SK-N-SH (cell line): Measurements from ENCODE around the gene EPHB2. TPM values are rescaled to one million over a fixed set of nuclear protein-coding genes. Genes with fewer than 3 reads are reported as not detected.

Experiments
- CTCF ChIA-PET: fragments of 300-600, 350-600 bp; formaldehyde crosslinking; extraction: SDS; loops from one replicate; lab custom pipeline; 2021; lab: Yijun Ruan, JAX
- POLR2A ChIA-PET: fragments of 350-600 bp; sonication (Branson Sonifier 250); formaldehyde crosslinking; extraction: SDS; loops from one replicate; lab custom pipeline; 2020; ENCODE audit warnings: antibody characterized with exemption, inconsistent platforms; lab: Yijun Ruan, JAX
- DNase-seq: peaks from one replicate; pipeline ENCODE4 v3.0.0; 2012
- H2AFZ ChIP-seq: fragments of 200-600 bp; sonication (generic); 2 replicates; pipeline ENCODE4 v1.8.1; 2016; ENCODE audit warnings: antibody characterized with exemption, mild to moderate bottlenecking, low read depth
- H3F3A ChIP-seq: fragments of 200-600 bp; sonication (generic); replicated peaks from 2 replicates; pipeline ENCODE3; 2016; ENCODE audit warnings: antibody characterized with exemption, mild to moderate bottlenecking; ENCODE audit not compliant: insufficient read depth
- H3K27ac ChIP-seq, 2 experiments: fragments of 200-500 bp in 1 of 2; fragments of 200-600 bp in 1 of 2; sonication (Bioruptor generic) in 1 of 2; sonication (generic), shearing (Covaris generic) in 1 of 2; 2 replicates each; pipeline versions ENCODE4 v1.5.1 to v1.6.1; 2014 to 2016; ENCODE audit warnings: low read depth in 2 of 2, inconsistent platforms in 1 of 2, low read length in 1 of 2, mild to moderate bottlenecking in 1 of 2, mixed read lengths in 1 of 2
- H3K27me3 ChIP-seq: fragments of 200-600 bp; sonication (generic), shearing (Covaris generic); 2 replicates; pipeline ENCODE4 v1.6.1; 2016; ENCODE audit warnings: mixed run types; ENCODE audit not compliant: insufficient read depth
- H3K36me3 ChIP-seq, 2 experiments: fragments of 200-500 bp in 1 of 2; fragments of 200-600 bp in 1 of 2; sonication (Bioruptor generic) in 1 of 2; sonication (generic) in 1 of 2; replicated peaks in 1 of 2; 2 replicates each; pipeline versions ENCODE3 to v1.5.1; 2014 to 2016; ENCODE audit warnings: low read length in 1 of 2, mild to moderate bottlenecking in 1 of 2; ENCODE audit not compliant: insufficient read depth in 2 of 2, control insufficient read depth in 1 of 2
- H3K4me1 ChIP-seq, 2 experiments: fragments of 200-500 bp in 1 of 2; fragments of 200-600 bp in 1 of 2; sonication (Bioruptor generic) in 1 of 2; sonication (generic), shearing (Covaris generic) in 1 of 2; 2 replicates each; pipeline versions ENCODE4 v1.5.1 to v1.6.1; 2014 to 2016; ENCODE audit warnings: low read depth in 1 of 2, low read length in 1 of 2, mixed run types in 1 of 2; ENCODE audit not compliant: insufficient read depth in 2 of 2, control insufficient read depth in 1 of 2
- H3K4me2 ChIP-seq: fragments of 200-600 bp; sonication (generic), shearing (Covaris generic); 2 replicates; pipeline ENCODE4 v1.6.1; 2017; ENCODE audit warnings: mixed run types
- H3K4me3 ChIP-seq, 2 experiments: fragments of 200-500 bp in 1 of 2; fragments of 200-600 bp in 1 of 2; sonication (Bioruptor generic) in 1 of 2; sonication (generic), shearing (Covaris generic) in 1 of 2; 2 replicates each; pipeline versions ENCODE4 v1.5.1 to v1.8.1; 2014 to 2016; ENCODE audit warnings: low read depth in 2 of 2, inconsistent platforms in 1 of 2, low read length in 1 of 2, mild to moderate bottlenecking in 1 of 2, mixed read lengths in 1 of 2, moderate library complexity in 1 of 2
- H3K79me2 ChIP-seq: fragments of 200-600 bp; sonication (generic); 2 replicates; pipeline ENCODE4 v1.8.1; 2017; ENCODE audit warnings: mild to moderate bottlenecking; ENCODE audit not compliant: insufficient read depth
- H3K9ac ChIP-seq: fragments of 200-600 bp; sonication (generic); 2 replicates; pipeline ENCODE4 v1.6.1; 2017; ENCODE audit warnings: mixed run types
- H3K9me2 ChIP-seq: fragments of 200-600 bp; sonication (generic); 2 replicates; pipeline ENCODE4 v1.6.1; 2017; ENCODE audit warnings: mixed run types
- H3K9me3 ChIP-seq: fragments of 200-600 bp; sonication (generic); 2 replicates; pipeline ENCODE4 v1.6.1; 2017; ENCODE audit warnings: mixed run types, mild to moderate bottlenecking, moderate library complexity
- H4K20me1 ChIP-seq: fragments of 200-600 bp; sonication (generic); 2 replicates; pipeline ENCODE4 v1.6.1; 2017; ENCODE audit warnings: mild to moderate bottlenecking, mixed run types; ENCODE audit not compliant: insufficient read depth
- CHD2 ChIP-seq: fragments of 150-350 bp; IDR thresholded peaks from 2 replicates; pipeline ENCODE4 v1.6.1; 2018; ENCODE audit warnings: low read length; ENCODE audit not compliant: partially characterized antibody
- ELF1 ChIP-seq: IDR thresholded peaks from 2 replicates; pipeline ENCODE4 v1.4.0; 2012
- EP300 ChIP-seq, 2 experiments: IDR thresholded peaks; 2 replicates each; pipeline versions ENCODE4 v1.4.0 to v1.6.1; 2012; ENCODE audit warnings: borderline replicate concordance in 1 of 2, low read depth in 1 of 2, low read length in 1 of 2
- EZH2phosphoT487 ChIP-seq: fragments of 200-600 bp; sonication (generic); IDR thresholded peaks from 2 replicates; pipeline ENCODE4 v1.6.1; 2017; ENCODE audit warnings: low read depth, mixed run types, mild to moderate bottlenecking, antibody characterized with exemption, moderate library complexity, borderline replicate concordance
- JUND ChIP-seq: IDR thresholded peaks from 2 replicates; pipeline ENCODE4 v1.4.0; 2012
- NRF1 ChIP-seq: IDR thresholded peaks from 2 replicates; pipeline ENCODE4 v1.6.1; 2012; ENCODE audit warnings: low read depth, mild to moderate bottlenecking, low read length
- RAD21 ChIP-seq: IDR thresholded peaks from 2 replicates; pipeline ENCODE4 v1.6.1; 2012; ENCODE audit warnings: mild to moderate bottlenecking, low read length
- RXRA ChIP-seq: IDR thresholded peaks from 2 replicates; pipeline ENCODE4 v1.4.0; 2012; ENCODE audit warnings: low read depth, mild to moderate bottlenecking, borderline replicate concordance
- SIN3A ChIP-seq: IDR thresholded peaks from 2 replicates; pipeline ENCODE4 v1.6.1; 2012; ENCODE audit warnings: low read depth, mild to moderate bottlenecking, low read length, moderate library complexity, borderline replicate concordance
- SMC3 ChIP-seq: IDR thresholded peaks from 2 replicates; pipeline ENCODE4 v1.6.1; 2012; ENCODE audit warnings: low read depth, low read length, improper control_type of control experiment
- TAF1 ChIP-seq: IDR thresholded peaks from 2 replicates; pipeline ENCODE4 v1.6.1; 2012; ENCODE audit warnings: low read depth, mild to moderate bottlenecking, low read length, moderate library complexity, borderline replicate concordance
- YY1 ChIP-seq: IDR thresholded peaks from 2 replicates; pipeline ENCODE4 v1.4.0; 2012; ENCODE audit warnings: low read depth, mild to moderate bottlenecking
- WGBS: methylation state at CpG from one replicate; pipeline ENCODE4 v1.1.6; 2017; ENCODE audit warnings: low lambda C conversion rate; 5-methylcytosine and 5-hydroxymethylcytosine counted together
- polyA plus RNA-seq, 3 experiments: library from polyadenylated mRNA; depleted of rRNA; stranded (reverse); fragments of >200 nt; gene quantifications; 2 replicates each; pipeline ENCODE4 v1.2.3, GENCODE V29; 2012
- TF ChIP-seq, protein P1 (sequence below): IDR thresholded peaks from 2 replicates; pipeline ENCODE4 v1.4.0; 2012; ENCODE audit warnings: low read depth, borderline replicate concordance
- TF ChIP-seq, protein P2 (sequence below): fragments of 150-350 bp; IDR thresholded peaks from 2 replicates; pipeline ENCODE4 v1.6.1; 2016; ENCODE audit warnings: mild to moderate bottlenecking, low read depth, low read length
- TF ChIP-seq, protein P3 (sequence below): fragments of 200-600 bp; sonication (generic); IDR thresholded peaks from 2 replicates; pipeline ENCODE4 v1.6.1; 2017; ENCODE audit warnings: antibody characterized with exemption, mild to moderate bottlenecking, moderate library complexity

EPHB2 gene
- polyA plus RNA-seq, 1 of the 3 experiments (the other 2 are of a cell fraction), result 25.2 TPM

DNA sequence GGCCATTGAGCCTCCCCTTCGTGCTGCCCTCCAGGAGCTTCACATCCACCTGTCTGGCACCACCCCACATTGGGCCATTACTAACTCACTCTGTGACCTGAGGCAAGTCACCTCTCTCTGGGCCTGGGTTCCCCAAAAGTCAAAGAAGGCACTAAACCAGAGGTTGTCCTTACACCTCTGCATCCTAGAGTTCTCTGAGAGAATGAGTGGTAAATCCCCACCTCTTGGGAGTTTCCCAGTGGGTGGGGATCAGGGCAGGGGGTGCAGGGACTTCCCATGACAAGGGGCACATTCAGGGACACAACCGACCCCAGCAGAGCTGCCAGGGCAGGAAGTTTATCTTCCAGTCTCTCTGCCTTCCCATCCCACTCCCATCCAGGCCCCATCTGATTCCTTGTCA, 99.7 kb downstream of the EPHB2 start:
- no CpG with 5 or more reads among the region's 2 CpGs for WGBS
- H3K27me3 ChIP-seq, result no peaks in the 10 kb centered on the region
- ChIA-PET POLR2A (no interaction called here), CTCF (interaction anchor here (0.7 kb wide), 1 partner anchor 81 kb away, joined by 4 read pairs; no protein-coding TSS in a partner anchor)
- TF ChIP-seq ELF1 (no peak), NRF1 (no peak), EZH2phosphoT487 (no peak), SMC3 (no peak), RXRA (no peak), TAF1 (no peak), EP300 (IDR thresholded peaks at IDR 0.05; ENCODE audit: borderline replicate concordance in 1 of 2, low read depth in 1 of 2, low read length in 1 of 2) (no peak), CHD2 (no peak), SIN3A (no peak), RAD21 (no peak), YY1 (no peak), JUND (no peak)
- TF ChIP-seq, protein P1, sequence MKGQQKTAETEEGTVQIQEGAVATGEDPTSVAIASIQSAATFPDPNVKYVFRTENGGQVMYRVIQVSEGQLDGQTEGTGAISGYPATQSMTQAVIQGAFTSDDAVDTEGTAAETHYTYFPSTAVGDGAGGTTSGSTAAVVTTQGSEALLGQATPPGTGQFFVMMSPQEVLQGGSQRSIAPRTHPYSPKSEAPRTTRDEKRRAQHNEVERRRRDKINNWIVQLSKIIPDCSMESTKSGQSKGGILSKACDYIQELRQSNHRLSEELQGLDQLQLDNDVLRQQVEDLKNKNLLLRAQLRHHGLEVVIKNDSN, result no peak
- TF ChIP-seq, protein P2, sequence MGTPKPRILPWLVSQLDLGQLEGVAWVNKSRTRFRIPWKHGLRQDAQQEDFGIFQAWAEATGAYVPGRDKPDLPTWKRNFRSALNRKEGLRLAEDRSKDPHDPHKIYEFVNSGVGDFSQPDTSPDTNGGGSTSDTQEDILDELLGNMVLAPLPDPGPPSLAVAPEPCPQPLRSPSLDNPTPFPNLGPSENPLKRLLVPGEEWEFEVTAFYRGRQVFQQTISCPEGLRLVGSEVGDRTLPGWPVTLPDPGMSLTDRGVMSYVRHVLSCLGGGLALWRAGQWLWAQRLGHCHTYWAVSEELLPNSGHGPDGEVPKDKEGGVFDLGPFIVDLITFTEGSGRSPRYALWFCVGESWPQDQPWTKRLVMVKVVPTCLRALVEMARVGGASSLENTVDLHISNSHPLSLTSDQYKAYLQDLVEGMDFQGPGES, result no peak
- TF ChIP-seq, protein P3, sequence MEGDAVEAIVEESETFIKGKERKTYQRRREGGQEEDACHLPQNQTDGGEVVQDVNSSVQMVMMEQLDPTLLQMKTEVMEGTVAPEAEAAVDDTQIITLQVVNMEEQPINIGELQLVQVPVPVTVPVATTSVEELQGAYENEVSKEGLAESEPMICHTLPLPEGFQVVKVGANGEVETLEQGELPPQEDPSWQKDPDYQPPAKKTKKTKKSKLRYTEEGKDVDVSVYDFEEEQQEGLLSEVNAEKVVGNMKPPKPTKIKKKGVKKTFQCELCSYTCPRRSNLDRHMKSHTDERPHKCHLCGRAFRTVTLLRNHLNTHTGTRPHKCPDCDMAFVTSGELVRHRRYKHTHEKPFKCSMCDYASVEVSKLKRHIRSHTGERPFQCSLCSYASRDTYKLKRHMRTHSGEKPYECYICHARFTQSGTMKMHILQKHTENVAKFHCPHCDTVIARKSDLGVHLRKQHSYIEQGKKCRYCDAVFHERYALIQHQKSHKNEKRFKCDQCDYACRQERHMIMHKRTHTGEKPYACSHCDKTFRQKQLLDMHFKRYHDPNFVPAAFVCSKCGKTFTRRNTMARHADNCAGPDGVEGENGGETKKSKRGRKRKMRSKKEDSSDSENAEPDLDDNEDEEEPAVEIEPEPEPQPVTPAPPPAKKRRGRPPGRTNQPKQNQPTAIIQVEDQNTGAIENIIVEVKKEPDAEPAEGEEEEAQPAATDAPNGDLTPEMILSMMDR, result no peak
- H4K20me1 ChIP-seq, result no peaks in the 10 kb centered on the region
- no peak overlapping the region for H3K9ac ChIP-seq
- H3K9me3 ChIP-seq, result no peaks in the 10 kb centered on the region
- H3K27ac ChIP-seq, result no peak overlapping the region
- H3K4me2 ChIP-seq, result no peak overlapping the region
- no peaks in the 10 kb centered on the region for H3K9me2 ChIP-seq
- peaks cover 4% of the 10 kb centered on the region; the same call in 1 of the 2 replicates for H3K79me2 ChIP-seq
- H3F3A ChIP-seq, result peaks cover 25% of the 10 kb centered on the region
- H2AFZ ChIP-seq, result no peak overlapping the region
- DNase-seq, result no peak
- no peak overlapping the region for H3K4me3 ChIP-seq
- peaks cover 23 to 59% of the 10 kb centered on the region in 2 experiments; a peak in 3 of 4 replicates for H3K4me1 ChIP-seq
- H3K36me3 ChIP-seq, result peaks cover 0 to 3% of the 10 kb centered on the region in 2 experiments
